ENCODE data around the gene MTHFD1L. TPM values are rescaled to one million over a fixed set of nuclear protein-coding genes. Genes with fewer than 3 reads are reported as not detected.

The MTHFD1L gene
- total and polyA plus RNA-seq, 2 of the 8 experiments (the other 6 are each of a cell fraction or from before 2014, with no cell fraction given), result 29.2 to 105 TPM

- Histone ChIP-seq H3K23me2 (ENCODE audit: low read depth, low read length) (no peaks in the 10 kb centered on the region), H3K23ac (ENCODE audit: insufficient read length) (no peak overlapping the region), H4K91ac (replicated peaks; ENCODE audit: insufficient read length, low read length) (no peak overlapping the region)
- TF ChIP-seq CHD2 (IDR thresholded peaks at IDR 0.05; ENCODE audit: low read length) (no peak), NRF1 (IDR thresholded peaks at IDR 0.05; ENCODE audit: low read depth, low read length) (no peak), SP2 (IDR thresholded peaks at IDR 0.05; ENCODE audit: low read length) (no peak), GABPA (IDR thresholded peaks at IDR 0.05; ENCODE audit: borderline replicate concordance, insufficient read depth, low read length) (no peak), TBP (IDR thresholded peaks at IDR 0.05; ENCODE audit: low read depth, low read length) (no peak), POU5F1 (IDR thresholded peaks at IDR 0.05; ENCODE audit: low read depth, low read length) (no peak), BACH1 (IDR thresholded peaks at IDR 0.05; ENCODE audit: low read length) (no peak), POLR2AphosphoS5 (IDR thresholded peaks at IDR 0.05; ENCODE audit: low read depth, low read length) (no peak), JUN (IDR thresholded peaks at IDR 0.05; ENCODE audit: low read depth, low read length) (no peak), POLR2A (IDR thresholded peaks at IDR 0.05; ENCODE audit: control extremely low read depth in 1 of 2, low read depth in 2 of 2, low read length in 2 of 2) (no peak), SIRT6 (IDR thresholded peaks at IDR 0.05; ENCODE audit: low read length) (no peak), CEBPB (IDR thresholded peaks at IDR 0.05; ENCODE audit: low read depth, low read length) (no peak)
- TF ChIP-seq, protein P1, sequence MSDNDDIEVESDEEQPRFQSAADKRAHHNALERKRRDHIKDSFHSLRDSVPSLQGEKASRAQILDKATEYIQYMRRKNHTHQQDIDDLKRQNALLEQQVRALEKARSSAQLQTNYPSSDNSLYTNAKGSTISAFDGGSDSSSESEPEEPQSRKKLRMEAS (IDR thresholded peaks at IDR 0.05), result no peak
- TF ChIP-seq, protein P2, sequence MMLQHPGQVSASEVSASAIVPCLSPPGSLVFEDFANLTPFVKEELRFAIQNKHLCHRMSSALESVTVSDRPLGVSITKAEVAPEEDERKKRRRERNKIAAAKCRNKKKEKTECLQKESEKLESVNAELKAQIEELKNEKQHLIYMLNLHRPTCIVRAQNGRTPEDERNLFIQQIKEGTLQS (IDR thresholded peaks at IDR 0.05; ENCODE audit: insufficient read depth, low read depth, low read length), result no peak
- TF ChIP-seq, protein P3, sequence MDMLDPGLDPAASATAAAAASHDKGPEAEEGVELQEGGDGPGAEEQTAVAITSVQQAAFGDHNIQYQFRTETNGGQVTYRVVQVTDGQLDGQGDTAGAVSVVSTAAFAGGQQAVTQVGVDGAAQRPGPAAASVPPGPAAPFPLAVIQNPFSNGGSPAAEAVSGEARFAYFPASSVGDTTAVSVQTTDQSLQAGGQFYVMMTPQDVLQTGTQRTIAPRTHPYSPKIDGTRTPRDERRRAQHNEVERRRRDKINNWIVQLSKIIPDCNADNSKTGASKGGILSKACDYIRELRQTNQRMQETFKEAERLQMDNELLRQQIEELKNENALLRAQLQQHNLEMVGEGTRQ (IDR thresholded peaks at IDR 0.05; ENCODE audit: low read length), result no peak
These were observed 277.2 kb downstream of the MTHFD1L start for GRCh38 chr6:151142676-151143075.

More at GRCh38 chr6:151142676-151143075, 277.2 kb downstream of the MTHFD1L start:
- FAIRE-seq (no peak), DNase-seq (ENCODE audit: low read depth in 1 of 2, low spot score in 2 of 2) (no peak)
- Histone ChIP-seq H2BK20ac (ENCODE audit: low read length) (no peak overlapping the region), H3K56ac (replicated peaks; ENCODE audit: insufficient read length, low read depth, low read length) (no peak overlapping the region), H3K9ac (replicated peaks in 1 of 4; ENCODE audit: extremely low read depth in 1 of 4, low read depth in 3 of 4, low read length in 3 of 4) (no peak overlapping the region), H4K8ac (ENCODE audit: extremely low read depth, insufficient read depth, low read length) (no peak overlapping the region), H3K79me1 (ENCODE audit: low read depth, low read length) (no peaks in the 10 kb centered on the region), H2BK120ac (replicated peaks; ENCODE audit: low read depth, low read length) (no peak overlapping the region), H3K4me1 (replicated peaks in 1 of 4; ENCODE audit: control insufficient read depth in 3 of 4, insufficient read depth in 4 of 4, low read length in 3 of 4) (no peaks in the 10 kb centered on the region), H2BK12ac (ENCODE audit: low read depth, low read length) (no peak overlapping the region), H3K9me3 (ENCODE audit: insufficient read depth in 2 of 2, low read depth in 1 of 2, low read length in 1 of 2) (no peaks in the 10 kb centered on the region), H3K14ac (ENCODE audit: insufficient read length) (no peak overlapping the region), H3K4me3 (ENCODE audit: extremely low read depth in 1 of 4, insufficient read depth in 2 of 4, low read depth in 3 of 4, low read length in 4 of 4) (no peak overlapping the region), H4K5ac (ENCODE audit: insufficient read length, low read depth, low read length) (no peak overlapping the region), H3K79me2 (ENCODE audit: control insufficient read depth in 1 of 2, insufficient read depth in 2 of 2, low read length in 2 of 2) (no peaks in the 10 kb centered on the region), H4K20me1 (replicated peaks in 1 of 2; ENCODE audit: control insufficient read depth in 1 of 2, insufficient read depth in 2 of 2, low read length in 2 of 2) (no peaks in the 10 kb centered on the region), H3K27ac (ENCODE audit: low read depth, low read length) (no peak overlapping the region), H3K18ac (ENCODE audit: extremely low read depth, low read length) (no peak overlapping the region), H3K27me3 (replicated peaks in 1 of 4; ENCODE audit: control insufficient read depth in 3 of 4, extremely low read depth in 1 of 4, insufficient read depth in 3 of 4, low read length in 3 of 4) (no peaks in the 10 kb centered on the region), H2AFZ (ENCODE audit: low read length) (no peak overlapping the region), H3K4ac (replicated peaks; ENCODE audit: insufficient read length, low read depth, low read length) (no peak overlapping the region), H2BK15ac (ENCODE audit: low read length) (no peak overlapping the region), H2AK5ac (ENCODE audit: low read depth, low read length) (no peak overlapping the region), H3K36me3 (ENCODE audit: control insufficient read depth in 2 of 4, insufficient read depth in 4 of 4, low read length in 3 of 4) (no peaks in the 10 kb centered on the region), H3K4me2 (ENCODE audit: insufficient read depth in 1 of 2, low read depth in 2 of 2, low read length in 2 of 2) (no peak overlapping the region), H2BK5ac (ENCODE audit: low read depth, low read length) (no peak overlapping the region)
- CTCF ChIA-PET (ENCODE audit: partially characterized antibody), result no interaction called here
- WGBS, 2 experiments (ENCODE audit: extremely low coverage in 1 of 2, insufficient coverage in 1 of 2, insufficient read length in 1 of 2, insufficient replicate concordance in 2 of 2, low coverage in 1 of 2, low lambda C conversion rate in 2 of 2, missing lambda C conversion rate in 1 of 2), result 76% methylated on average over 5 of the region's 5 CpGs; no CpG with 5 or more reads in 1 of the 2 experiments
- POLR2A ChIA-PET (ENCODE audit: partially characterized antibody), result no interaction called here

Measured in H1 (cell line).